Vagina (tissue), 2 donors: ENCODE data around the gene ZNF346.

ENCODE experiments used
- POLR2A ChIP-seq, 2 donors: fragments of 450-650 bp; IDR thresholded peaks; one replicate each; pipeline ENCODE4 v1.6.1; 2017; ENCODE audit warnings: antibody characterized with exemption in 2 of 2, mild to moderate bottlenecking in 2 of 2, moderate library complexity in 2 of 2
- TF ChIP-seq, protein P1 (sequence below), 3 experiments: fragments of 450-650 bp in 2 of 3; fragments of 200-600 bp in 1 of 3; sonication (generic) in 1 of 3; IDR thresholded peaks; one replicate each; pipeline ENCODE4 v1.5.1; 2017 to 2019; ENCODE audit warnings: antibody characterized with exemption in 3 of 3, mild to moderate bottlenecking in 2 of 3, moderate library complexity in 2 of 3

- TF ChIP-seq, protein P1, sequence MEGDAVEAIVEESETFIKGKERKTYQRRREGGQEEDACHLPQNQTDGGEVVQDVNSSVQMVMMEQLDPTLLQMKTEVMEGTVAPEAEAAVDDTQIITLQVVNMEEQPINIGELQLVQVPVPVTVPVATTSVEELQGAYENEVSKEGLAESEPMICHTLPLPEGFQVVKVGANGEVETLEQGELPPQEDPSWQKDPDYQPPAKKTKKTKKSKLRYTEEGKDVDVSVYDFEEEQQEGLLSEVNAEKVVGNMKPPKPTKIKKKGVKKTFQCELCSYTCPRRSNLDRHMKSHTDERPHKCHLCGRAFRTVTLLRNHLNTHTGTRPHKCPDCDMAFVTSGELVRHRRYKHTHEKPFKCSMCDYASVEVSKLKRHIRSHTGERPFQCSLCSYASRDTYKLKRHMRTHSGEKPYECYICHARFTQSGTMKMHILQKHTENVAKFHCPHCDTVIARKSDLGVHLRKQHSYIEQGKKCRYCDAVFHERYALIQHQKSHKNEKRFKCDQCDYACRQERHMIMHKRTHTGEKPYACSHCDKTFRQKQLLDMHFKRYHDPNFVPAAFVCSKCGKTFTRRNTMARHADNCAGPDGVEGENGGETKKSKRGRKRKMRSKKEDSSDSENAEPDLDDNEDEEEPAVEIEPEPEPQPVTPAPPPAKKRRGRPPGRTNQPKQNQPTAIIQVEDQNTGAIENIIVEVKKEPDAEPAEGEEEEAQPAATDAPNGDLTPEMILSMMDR (IDR thresholded peaks at IDR 0.05) = no peak
- peak in 1 of 2 donors; percentile 22 for TF ChIP-seq POLR2A (IDR thresholded peaks at IDR 0.05)
Measured at GRCh38 chr5:177006265-177006972, 16.1 kb upstream of the ZNF346 start, which contains the start of gene UIMC1.
